Measurements from ENCODE around the gene SF3B1. TPM values are rescaled to one million over a fixed set of nuclear protein-coding genes. Genes with fewer than 3 reads are reported as not detected.
A peak's percentile ranks its signal among the peaks of the same experiment; 100 is the strongest.

Gene SF3B1
- total and polyA plus RNA-seq, 10 of the 15 experiments (the other 5 are each of a cell fraction or from before 2014, with no cell fraction given): 163 to 565 (median 239) TPM

DNA sequence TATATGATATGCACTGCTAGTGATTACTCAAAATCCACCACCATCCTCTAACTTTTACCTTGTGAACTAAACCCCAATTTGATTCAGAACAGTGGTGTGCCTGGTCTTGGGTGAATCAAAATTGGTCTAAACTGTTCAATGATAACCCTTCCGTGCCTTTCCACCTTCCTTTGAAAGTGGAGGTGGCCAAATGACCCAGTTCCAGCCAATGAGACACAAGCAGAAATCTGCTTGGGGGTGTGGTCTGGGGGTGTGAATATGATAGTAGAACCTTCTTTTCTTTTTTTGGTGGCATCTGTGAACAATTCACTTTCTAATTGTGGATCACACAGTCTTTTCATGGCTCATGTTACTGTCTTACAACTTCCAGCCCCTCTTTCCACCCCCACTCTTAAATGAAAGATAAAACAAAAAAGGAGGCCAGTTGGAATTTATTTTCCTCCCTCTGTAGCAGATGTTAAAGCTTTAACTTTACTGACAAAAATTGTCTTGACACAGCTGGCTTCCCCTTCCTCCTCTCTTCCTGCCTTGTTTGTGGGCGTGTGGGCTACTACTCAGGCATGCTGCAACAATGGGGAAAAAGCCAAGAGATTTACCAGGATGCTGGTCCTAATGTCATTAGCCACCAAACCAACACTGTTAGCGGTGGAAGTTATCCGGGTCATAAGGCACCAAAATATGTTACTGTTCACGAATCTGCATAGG is 65.4 kb downstream of the SF3B1 start:
- Histone ChIP-seq H3K9me3 (replicated peaks; ENCODE audit: control insufficient read depth, insufficient read depth, low read length) (no peaks in the 10 kb centered on the region), H2AFZ (ENCODE audit: control insufficient read depth, low read depth, low read length) (no peak overlapping the region; the same call in 1 of the 2 replicates), H3K36me3 (ENCODE audit: control insufficient read depth in 2 of 2, insufficient read depth in 2 of 2, low read length in 1 of 2) (no peaks in the 10 kb centered on the region), H3K4me1 (ENCODE audit: control insufficient read depth, insufficient read depth, low read length) (no peaks in the 10 kb centered on the region), H4K20me1 (ENCODE audit: control insufficient read depth, insufficient read depth) (no peaks in the 10 kb centered on the region), H3K79me2 (ENCODE audit: control insufficient read depth, insufficient read depth, low read length) (no peaks in the 10 kb centered on the region), H3K9ac (ENCODE audit: control insufficient read depth, insufficient read depth, low read length) (no peak overlapping the region), H3K4me3 (no peak overlapping the region), H3K27ac (ENCODE audit: control insufficient read depth, insufficient read depth) (no peak overlapping the region), H3K27me3 (replicated peaks in 1 of 2; ENCODE audit: control insufficient read depth in 2 of 2, insufficient read depth in 2 of 2, low read length in 1 of 2) (no peaks in the 10 kb centered on the region), H3K4me2 (ENCODE audit: control insufficient read depth, insufficient read depth) (no peak overlapping the region)
- ChIA-PET RAD21 (ENCODE audit: unreplicated experiment) (no interaction called here), POLR2A (interaction anchor here (0.5 kb wide), 1 partner anchor 9 kb away, joined by 3 read pairs; no protein-coding TSS in a partner anchor), SMC1A (ENCODE audit: uncharacterized antibody, unreplicated experiment) (interaction anchor here (0.9 to 1.4 kb wide), 5 partner anchors 9 to 256 kb away, joined by 3 to 5 read pairs (median 3); no protein-coding TSS in a partner anchor), CTCF (interaction anchor here (0.6 to 1.5 kb wide), 7 partner anchors 8 to 358 kb away, joined by 3 to 4 read pairs (median 3); no protein-coding TSS in a partner anchor)
- BruUV-seq (replicated peaks): no TSS peak
- ATAC-seq (no peak; the same call in 2 of the 3 replicates), DNase-seq (ENCODE audit: low read depth, low spot score) (no peak), FAIRE-seq (peak; percentile 38)
- WGBS (ENCODE audit: insufficient coverage, insufficient replicate concordance, low lambda C conversion rate, missing lambda C conversion rate): 77% methylated on average over 5 of the region's 5 CpGs
- TF ChIP-seq, protein P1, sequence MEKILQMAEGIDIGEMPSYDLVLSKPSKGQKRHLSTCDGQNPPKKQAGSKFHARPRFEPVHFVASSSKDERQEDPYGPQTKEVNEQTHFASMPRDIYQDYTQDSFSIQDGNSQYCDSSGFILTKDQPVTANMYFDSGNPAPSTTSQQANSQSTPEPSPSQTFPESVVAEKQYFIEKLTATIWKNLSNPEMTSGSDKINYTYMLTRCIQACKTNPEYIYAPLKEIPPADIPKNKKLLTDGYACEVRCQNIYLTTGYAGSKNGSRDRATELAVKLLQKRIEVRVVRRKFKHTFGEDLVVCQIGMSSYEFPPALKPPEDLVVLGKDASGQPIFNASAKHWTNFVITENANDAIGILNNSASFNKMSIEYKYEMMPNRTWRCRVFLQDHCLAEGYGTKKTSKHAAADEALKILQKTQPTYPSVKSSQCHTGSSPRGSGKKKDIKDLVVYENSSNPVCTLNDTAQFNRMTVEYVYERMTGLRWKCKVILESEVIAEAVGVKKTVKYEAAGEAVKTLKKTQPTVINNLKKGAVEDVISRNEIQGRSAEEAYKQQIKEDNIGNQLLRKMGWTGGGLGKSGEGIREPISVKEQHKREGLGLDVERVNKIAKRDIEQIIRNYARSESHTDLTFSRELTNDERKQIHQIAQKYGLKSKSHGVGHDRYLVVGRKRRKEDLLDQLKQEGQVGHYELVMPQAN (conservative IDR thresholded peaks at IDR 0.05): no peak
- no peak for TF ChIP-seq GATAD2B (conservative IDR thresholded peaks at IDR 0.05; ENCODE audit: low read depth)
- intact Hi-C loops (cut with micrococcal nuclease; ENCODE audit: unreplicated experiment): no loop called here
- in situ Hi-C loops (cut with MboI): no loop called here

DNA sequence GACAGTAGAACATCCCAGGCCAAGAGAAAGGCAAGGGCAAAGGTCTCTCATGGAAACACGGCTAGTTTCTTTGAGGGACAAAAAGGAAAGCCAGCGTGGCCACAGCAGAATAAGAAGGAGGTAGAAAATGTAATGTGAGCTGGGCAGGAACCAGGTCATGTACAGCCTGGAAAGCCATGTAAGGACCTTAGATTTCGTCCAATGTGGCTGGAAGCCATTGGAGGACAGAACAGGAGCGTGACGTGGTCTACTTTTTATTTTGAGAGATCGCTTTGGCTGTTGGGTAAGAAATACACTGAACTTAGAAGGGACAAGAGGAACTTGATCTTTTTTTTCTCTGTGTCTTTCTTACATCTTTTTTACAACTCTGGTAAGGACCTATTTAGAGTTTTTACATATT is 66.4 kb downstream of the SF3B1 start:
- Histone ChIP-seq H3K36me3 (ENCODE audit: control insufficient read depth in 2 of 2, insufficient read depth in 2 of 2, low read length in 1 of 2) (no peaks in the 10 kb centered on the region), H2AFZ (ENCODE audit: control insufficient read depth, low read depth, low read length) (no peak overlapping the region), H3K4me3 (no peak overlapping the region), H4K20me1 (ENCODE audit: control insufficient read depth, insufficient read depth) (no peaks in the 10 kb centered on the region), H3K27me3 (replicated peaks in 1 of 2; ENCODE audit: control insufficient read depth in 2 of 2, insufficient read depth in 2 of 2, low read length in 1 of 2) (no peaks in the 10 kb centered on the region), H3K27ac (ENCODE audit: control insufficient read depth, insufficient read depth) (no peak overlapping the region), H3K4me2 (ENCODE audit: control insufficient read depth, insufficient read depth) (no peak overlapping the region), H3K9me3 (replicated peaks; ENCODE audit: control insufficient read depth, insufficient read depth, low read length) (no peaks in the 10 kb centered on the region), H3K9ac (ENCODE audit: control insufficient read depth, insufficient read depth, low read length) (no peak overlapping the region), H3K4me1 (ENCODE audit: control insufficient read depth, insufficient read depth, low read length) (no peaks in the 10 kb centered on the region), H3K79me2 (ENCODE audit: control insufficient read depth, insufficient read depth, low read length) (no peaks in the 10 kb centered on the region)
- no TSS peak for BruUV-seq (replicated peaks)
- FAIRE-seq (no peak), ATAC-seq (no peak), DNase-seq (ENCODE audit: low read depth, low spot score) (no peak)
- ChIA-PET RAD21 (ENCODE audit: unreplicated experiment) (no interaction called here), POLR2A (no interaction called here), SMC1A (ENCODE audit: uncharacterized antibody, unreplicated experiment) (interaction anchor here (0.7 to 1.4 kb wide), 6 partner anchors 10 to 255 kb away, joined by 3 to 5 read pairs (median 3); no protein-coding TSS in a partner anchor), CTCF (interaction anchor here (0.7 to 1.5 kb wide), 4 partner anchors 9 to 256 kb away, joined by 3 to 4 read pairs (median 3); no protein-coding TSS in a partner anchor)
- TF ChIP-seq NRF1 (conservative IDR thresholded peaks at IDR 0.05; ENCODE audit: low read depth, low read length) (no peak), IRF4 (IDR thresholded peaks at IDR 0.05; ENCODE audit: low read depth, low read length) (no peak), ZBED1 (IDR thresholded peaks at IDR 0.05; ENCODE audit: borderline replicate concordance) (no peak), SMARCA5 (IDR thresholded peaks at IDR 0.05) (no peak), NFIC (IDR thresholded peaks at IDR 0.05; ENCODE audit: low read depth, low read length) (no peak), SUZ12 (IDR thresholded peaks at IDR 0.05; ENCODE audit: unreplicated experiment) (no peak), ZZZ3 (IDR thresholded peaks at IDR 0.05; ENCODE audit: control insufficient read depth, insufficient read length, low read depth) (no peak), KLF5 (IDR thresholded peaks at IDR 0.05; ENCODE audit: partially characterized antibody) (no peak)
- TF ChIP-seq, protein P2, sequence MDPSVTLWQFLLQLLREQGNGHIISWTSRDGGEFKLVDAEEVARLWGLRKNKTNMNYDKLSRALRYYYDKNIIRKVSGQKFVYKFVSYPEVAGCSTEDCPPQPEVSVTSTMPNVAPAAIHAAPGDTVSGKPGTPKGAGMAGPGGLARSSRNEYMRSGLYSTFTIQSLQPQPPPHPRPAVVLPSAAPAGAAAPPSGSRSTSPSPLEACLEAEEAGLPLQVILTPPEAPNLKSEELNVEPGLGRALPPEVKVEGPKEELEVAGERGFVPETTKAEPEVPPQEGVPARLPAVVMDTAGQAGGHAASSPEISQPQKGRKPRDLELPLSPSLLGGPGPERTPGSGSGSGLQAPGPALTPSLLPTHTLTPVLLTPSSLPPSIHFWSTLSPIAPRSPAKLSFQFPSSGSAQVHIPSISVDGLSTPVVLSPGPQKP (IDR thresholded peaks at IDR 0.05; ENCODE audit: low read depth, low read length): no peak
- in situ Hi-C loops (cut with MboI): no loop called here
- intact Hi-C loops (cut with micrococcal nuclease; ENCODE audit: unreplicated experiment): no loop called here
- 59% methylated on average over 6 of the region's 6 CpGs for WGBS (ENCODE audit: insufficient coverage, insufficient replicate concordance, low lambda C conversion rate, missing lambda C conversion rate)

Measured in GM12878 (cell line).